Body of pancreas (tissue), 4 donors: ENCODE measurements around the gene MT3.

Experiments used
- POLR2A ChIP-seq, 3 donors: fragments of 450-650 bp; IDR thresholded peaks; one replicate each; pipeline ENCODE4 v1.6.1; 2016; ENCODE audit warnings: antibody characterized with exemption in 3 of 3, mild to moderate bottlenecking in 2 of 3
- TF ChIP-seq, protein P1 (sequence below), 7 experiments: fragments of 450-650 bp in 4 of 7; fragments of 200-600 bp in 3 of 7; sonication (generic) in 3 of 7; IDR thresholded peaks; one replicate each; pipeline ENCODE4 v1.5.1; 2016 to 2019; ENCODE audit warnings: antibody characterized with exemption in 7 of 7

DNA sequence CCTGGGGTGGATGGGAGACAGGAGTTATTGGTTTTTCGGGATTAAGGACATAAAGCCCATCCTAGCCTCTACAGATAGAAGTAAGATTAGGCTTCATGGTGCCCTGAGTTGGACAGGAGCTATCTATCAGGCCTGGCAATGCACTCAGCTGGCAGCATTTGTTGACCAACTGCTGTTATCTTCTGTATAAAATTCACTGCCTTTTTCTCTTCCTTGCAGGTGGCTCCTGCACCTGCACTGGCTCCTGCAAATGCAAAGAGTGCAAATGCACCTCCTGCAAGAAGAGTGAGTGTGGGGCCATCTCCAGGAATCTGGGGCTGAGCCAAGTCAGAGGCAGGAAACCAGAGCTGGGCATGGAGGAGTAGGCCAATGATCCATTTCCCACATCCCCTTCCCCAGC is 49.7 kb downstream of the MT3 start:
- TF ChIP-seq, protein P1, sequence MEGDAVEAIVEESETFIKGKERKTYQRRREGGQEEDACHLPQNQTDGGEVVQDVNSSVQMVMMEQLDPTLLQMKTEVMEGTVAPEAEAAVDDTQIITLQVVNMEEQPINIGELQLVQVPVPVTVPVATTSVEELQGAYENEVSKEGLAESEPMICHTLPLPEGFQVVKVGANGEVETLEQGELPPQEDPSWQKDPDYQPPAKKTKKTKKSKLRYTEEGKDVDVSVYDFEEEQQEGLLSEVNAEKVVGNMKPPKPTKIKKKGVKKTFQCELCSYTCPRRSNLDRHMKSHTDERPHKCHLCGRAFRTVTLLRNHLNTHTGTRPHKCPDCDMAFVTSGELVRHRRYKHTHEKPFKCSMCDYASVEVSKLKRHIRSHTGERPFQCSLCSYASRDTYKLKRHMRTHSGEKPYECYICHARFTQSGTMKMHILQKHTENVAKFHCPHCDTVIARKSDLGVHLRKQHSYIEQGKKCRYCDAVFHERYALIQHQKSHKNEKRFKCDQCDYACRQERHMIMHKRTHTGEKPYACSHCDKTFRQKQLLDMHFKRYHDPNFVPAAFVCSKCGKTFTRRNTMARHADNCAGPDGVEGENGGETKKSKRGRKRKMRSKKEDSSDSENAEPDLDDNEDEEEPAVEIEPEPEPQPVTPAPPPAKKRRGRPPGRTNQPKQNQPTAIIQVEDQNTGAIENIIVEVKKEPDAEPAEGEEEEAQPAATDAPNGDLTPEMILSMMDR (IDR thresholded peaks at IDR 0.05), result no peak
- TF ChIP-seq POLR2A (IDR thresholded peaks at IDR 0.05), result no peak
